GM21526 (cell line): Measurements from ENCODE around the gene SLC16A6.
"Not testable (repeated sequence)": the region's sequence is repeated elsewhere in the genome, so short reads cannot be mapped to it uniquely, and the experiment has no call there.

Experiments
- ATAC-seq: cut with Tn5 transposase; IDR thresholded peaks from one replicate; pipeline ENCODE4 v1.9.1; 2021; ENCODE audit warnings: moderate library complexity; ENCODE audit not compliant: unreplicated experiment, low FRiP score

The SLC16A6 gene

DNA sequence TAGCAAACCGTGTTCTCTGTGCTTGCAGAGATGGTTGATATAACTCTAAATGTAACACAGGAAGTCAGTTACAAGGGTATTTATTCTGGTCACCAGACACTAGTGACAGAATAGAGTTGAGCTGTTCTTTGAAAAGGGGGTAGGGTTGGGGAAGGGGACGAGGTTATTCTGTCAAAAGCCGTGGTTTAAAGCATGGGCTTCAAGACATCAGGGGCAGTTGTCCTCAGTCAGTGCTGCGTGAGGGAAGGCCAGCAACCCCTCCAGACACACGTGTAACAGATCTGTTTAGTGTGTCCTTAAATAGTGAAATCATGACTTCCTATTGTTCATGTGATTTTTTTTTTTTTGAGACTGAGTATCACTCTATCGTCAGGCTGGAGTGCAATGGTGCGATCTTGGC is 37.5 kb downstream of the SLC16A6 start:
- ATAC-seq = not testable (repeated sequence)

DNA sequence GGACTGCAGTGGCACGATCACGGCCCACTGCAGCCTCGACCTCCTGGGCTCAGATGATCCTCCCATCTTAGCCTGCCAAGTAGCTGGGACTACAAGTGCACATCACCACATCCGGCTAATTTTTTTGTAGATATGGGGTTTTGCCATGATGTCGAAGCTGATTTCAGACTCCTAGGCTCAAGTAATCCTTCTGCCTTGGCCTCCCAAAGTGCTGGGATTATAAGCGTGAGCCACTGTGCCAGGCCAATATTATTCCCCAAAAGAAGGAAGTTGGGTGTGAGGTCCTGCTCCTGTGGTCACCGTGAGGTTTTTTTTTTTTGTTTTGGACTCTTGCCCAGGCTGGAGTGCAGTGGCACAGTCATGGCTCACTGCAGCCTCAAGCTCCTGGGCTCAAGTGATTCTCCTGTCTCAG is 41.6 kb downstream of the SLC16A6 start:
- no peak for ATAC-seq

DNA sequence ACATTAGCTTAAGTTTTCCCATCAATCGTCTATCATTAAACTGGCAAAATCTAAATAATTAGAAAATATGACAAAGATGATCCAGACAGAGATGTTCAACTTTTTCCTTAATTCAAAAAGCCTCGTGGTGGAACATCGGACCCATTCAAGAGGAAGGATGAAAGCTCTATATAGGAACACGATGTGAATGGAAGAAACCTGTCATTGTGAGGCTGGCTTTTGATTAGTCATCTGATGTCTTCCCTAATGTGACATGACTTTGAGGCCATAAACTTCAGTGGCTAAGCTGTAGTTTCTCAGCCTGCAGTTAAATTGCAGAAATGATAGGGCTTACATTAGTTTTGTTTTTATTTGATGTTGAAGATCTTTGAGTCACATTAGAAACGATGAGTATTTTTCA is 42.0 kb downstream of the SLC16A6 start:
- no peak for ATAC-seq

DNA sequence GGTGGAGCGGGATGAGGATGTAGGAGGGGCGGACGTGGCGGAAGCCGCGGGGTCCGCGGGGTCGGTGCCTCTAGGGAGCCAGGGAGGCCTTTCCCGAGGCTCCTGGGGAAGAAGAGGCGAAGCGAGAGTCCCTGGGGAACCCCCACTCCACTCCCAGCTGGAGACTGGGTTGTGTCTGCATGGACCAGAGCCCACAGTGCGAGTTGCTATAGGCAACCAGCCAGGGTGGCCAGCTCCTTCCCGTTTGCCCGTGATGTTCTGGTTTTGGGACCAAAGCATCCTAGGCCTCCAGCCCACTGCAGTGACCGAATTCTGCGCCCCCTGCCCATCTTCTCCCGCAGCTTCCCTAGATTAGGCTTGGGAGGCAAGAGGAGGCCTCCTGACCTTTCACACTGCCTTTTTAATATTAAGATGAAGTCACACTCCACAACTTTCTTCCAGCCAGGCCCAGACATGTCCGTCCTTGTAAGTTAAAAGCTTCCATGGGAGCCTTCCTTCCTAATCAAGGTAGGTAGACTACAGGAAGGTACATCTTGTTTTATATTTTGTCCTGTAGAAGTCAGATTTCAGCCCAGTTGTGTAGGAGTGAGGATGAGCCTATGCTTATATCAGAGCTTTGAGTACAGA is 42.6 kb downstream of the SLC16A6 start:
- peak; percentile 22 for ATAC-seq

DNA sequence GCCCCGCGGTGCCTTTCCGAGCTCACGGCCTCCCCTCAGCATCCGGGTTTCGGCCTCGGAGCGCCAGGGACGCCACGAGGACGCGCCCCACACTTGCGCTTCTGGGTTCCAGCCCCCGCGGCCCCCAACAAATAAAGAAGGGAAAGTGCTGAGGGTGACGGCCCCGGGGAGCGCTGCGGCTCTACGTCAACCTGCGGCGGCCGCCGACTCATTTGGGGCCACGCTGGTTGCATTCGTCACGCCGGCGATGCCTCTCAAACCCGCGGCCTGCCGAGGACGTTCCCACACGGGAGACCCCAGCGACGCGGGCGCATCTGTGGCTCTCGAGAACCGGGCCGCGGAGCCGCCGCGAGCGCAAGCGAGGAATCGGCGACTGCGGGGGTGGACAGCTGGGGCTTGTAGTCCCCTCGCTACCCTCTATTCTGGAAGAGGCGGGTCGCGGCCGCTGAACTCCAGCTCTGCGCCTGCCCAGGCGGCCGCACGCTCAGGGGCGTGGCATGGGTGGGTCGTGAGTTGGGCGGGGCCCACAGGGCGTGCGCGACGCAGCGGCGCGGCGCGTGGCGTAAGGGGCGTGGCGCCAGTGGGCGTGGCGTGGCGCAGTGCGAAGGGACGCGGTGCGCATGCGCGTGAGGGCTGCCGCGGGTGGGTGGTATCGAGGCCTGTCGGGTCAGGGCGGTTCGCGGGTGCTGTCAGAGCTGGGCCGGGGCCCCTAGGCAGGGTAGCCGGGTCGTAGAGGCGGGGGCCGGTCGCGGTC is 43.3 kb downstream of the SLC16A6 start, which contains the start of gene AMZ2:
Gene AMZ2 (plus strand): TSS at position 599 of the 754 bp plus-strand sequence. CDS start 2,145 bp downstream, outside the sequence.
- peak; percentile 85 for ATAC-seq

DNA sequence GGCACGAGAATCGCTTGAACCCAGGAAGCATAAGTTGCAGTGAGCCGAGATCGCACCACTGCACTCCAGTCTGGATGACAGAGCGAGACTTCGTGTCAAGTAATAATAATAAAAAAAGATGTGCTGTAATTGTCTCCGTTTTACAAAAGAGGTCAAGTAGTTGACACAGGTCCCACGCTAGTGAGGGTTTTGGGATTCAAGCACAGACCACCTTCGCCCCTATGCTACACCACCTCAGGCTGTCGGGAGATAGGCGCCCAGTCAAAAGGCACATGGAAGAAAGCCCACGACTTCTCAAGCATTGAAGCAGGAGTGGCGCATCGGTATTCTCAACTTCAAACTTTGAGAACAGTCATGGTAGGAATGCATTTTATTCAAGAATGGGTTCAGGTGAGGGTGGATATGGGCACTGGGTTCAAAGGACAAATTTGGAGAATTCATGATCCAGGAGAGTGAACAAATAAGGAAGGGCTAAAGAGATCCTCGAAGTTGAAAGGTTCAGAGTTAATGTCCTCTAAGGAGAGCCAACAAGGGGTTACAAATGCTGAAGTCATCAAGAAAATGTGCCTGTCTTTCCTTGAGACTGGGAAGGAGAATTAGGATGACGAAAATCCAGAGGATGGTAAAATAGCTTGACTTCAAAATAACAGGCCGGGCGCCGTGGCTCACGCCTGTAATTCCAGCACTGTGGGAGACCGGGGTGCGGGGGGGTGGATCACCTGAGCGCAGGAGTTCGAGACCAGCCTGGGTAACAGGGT is 44.5 kb downstream of the SLC16A6 start:
- no peak for ATAC-seq

DNA sequence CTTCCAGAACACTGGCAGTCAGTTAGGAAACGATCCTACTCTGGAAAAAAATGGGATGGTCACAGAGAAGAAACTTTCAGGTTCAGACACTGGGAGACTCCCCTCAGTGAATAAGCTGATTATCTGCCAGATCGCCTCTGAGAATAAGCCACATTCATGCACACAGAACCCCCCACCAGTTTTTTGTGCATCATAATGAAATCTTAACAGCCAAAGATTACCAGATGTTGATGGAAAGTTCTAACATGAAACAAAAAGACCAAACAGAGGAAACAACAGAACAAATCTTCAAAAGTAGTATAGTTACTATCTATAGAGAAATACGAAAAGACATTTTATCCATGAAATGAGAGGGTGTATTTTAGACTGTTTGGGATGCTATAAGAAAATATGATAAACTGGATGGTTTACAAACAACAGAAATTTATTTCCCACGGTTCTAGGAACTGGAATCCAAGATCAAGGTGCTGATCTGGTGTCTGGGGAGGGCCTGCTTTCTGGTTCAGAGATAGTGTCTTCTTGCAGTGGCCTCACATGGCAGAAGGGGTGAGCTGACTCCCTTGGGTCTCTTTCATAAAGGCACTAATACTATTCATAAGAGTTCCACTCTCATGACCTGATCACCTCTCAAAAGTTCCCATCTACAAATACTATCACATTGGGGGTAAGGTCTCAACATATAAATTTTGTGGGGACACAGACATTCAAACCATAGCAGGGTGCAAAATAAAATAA is 51.1 kb downstream of the SLC16A6 start:
- ATAC-seq = no peak

DNA sequence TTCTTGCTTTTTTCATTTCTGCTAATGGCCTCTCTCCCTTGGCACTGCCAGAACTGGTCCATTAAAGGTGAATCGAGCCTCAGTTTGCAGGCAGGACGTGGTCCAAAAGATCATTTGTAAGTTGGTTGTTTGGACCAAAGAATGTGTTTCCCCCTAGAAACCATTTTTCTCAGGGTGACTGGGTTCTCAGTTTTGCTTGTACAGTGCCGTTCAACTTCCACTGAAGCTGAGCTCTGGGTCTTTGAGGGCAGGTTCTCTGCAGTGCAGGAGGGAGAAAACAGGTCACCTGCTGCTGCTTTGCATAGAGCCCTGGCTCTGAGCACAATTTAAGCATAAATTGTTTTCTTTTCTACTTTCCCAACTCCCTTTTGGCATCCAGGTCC is 52.1 kb downstream of the SLC16A6 start:
- ATAC-seq = no peak

DNA sequence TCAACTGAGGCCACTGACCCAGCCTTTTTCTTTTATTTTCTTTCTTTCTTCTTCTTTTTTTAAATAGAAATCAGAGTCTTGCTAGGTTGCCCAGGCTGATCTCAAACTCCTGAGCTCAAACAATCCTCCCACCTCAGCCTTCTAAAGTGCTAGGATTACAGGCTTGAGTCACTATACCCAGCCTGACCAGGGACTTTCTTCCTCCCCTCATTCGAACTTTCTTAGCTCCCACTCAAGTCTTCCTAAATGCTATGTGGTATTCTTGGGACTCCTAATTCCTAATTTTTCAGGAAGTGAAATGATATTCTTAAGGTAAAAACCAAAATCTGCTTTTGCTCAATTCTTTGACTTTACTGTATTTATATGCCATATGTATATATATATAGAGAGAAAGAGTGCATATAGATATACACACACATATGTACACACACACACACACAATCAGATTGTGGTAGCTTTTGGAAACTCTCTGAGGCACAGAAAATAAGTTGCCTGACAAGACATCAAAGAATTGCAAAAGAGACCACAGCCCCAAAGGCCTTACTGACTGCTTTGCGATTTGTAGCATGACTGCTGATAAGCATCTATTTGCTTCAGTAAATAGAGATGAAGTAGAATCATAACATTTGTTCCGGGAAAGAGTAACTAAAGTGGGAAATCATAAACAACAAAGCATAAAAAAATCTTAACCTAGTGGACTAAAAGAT is 52.6 kb downstream of the SLC16A6 start:
- no peak for ATAC-seq

DNA sequence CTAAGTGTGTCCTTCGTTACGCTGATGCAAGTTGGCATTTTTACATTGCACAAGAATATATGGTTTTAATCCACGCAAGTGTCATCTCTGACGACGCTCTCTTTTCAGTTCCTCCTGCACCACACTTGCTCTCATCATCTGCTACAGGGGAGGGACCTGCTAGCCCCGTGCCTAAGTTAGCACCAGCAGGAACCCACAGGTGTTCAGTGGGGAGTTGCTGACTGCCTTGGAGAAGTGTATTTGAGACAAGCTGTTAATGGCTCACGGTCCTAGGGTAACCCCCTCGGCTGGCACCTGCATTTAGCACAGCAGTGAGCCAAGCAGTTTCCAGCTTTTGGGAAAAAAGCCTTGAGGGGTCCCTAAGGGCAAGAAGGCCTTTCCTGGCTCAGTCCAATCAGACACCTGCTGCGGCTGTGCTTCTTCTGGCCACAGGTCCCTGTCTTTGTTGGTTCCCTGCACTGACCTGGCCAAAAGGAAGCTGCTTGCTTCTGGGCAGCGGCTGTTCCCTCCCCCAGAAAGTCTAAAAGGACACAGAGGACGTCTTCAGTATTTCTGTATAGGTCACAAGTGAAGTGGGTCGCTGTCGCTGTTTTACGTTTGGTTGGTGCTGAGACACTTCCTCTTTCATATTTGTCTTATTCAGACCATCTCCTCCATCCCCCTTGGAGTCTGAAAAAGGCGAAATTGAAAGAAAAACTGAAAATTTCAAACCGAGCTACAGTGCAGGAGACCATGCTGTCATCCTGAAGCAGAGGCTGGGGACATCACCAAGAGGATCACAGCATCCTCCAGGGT is 53.4 kb downstream of the SLC16A6 start:
- peak; percentile 66 for ATAC-seq

DNA sequence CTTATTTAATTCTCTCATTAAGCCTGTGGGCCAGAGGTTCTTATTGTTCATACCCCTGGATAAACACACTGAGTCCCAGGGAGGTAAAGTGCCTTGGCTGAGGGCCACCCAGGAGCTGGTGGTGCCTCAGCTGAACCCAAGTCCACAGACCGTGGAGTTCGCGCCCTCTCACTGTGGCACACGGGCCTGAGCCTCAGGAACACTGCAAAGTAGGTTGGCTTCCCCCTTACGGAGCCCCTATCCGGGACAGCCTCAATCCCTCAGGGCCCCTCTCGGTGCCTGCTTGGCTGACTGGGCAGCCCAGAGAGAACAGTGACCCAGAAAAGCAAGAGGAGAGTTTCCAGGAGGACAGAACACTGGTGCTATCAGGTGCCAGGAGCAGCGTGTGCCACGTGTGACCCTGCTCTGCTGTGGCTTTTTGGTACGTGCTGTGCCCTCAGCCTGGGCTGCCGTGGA is 55.6 kb downstream of the SLC16A6 start:
- ATAC-seq = not testable (repeated sequence)

DNA sequence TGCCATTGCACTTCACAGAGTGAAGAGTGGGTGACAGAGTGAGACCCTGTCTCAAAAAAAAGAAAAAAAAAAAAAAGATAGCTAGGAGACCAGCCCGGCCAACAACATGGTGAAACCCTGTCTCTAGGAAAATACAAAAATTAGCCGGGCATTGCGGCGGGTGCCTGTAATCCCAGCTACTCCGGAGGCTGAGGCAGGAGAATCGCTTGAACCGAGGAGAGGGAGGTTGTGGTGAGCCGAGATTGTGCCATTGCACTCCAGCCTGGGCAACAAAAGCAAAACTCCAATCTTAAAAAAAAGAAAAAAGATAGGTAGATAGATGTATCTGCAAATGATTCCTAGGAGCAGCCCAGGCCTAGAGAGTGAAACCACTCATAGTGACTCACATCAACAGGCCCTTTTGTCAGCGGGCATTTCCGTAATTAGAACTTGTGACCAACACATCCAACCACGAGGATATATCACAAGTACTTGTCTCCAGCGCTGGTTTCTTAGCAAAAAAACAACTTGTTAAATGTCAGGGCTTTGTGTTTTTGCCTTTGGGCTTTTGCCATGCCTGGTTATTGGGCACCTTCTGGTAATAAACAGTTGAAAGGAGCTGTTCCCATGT is 56.1 kb downstream of the SLC16A6 start:
- ATAC-seq = not testable (repeated sequence)

DNA sequence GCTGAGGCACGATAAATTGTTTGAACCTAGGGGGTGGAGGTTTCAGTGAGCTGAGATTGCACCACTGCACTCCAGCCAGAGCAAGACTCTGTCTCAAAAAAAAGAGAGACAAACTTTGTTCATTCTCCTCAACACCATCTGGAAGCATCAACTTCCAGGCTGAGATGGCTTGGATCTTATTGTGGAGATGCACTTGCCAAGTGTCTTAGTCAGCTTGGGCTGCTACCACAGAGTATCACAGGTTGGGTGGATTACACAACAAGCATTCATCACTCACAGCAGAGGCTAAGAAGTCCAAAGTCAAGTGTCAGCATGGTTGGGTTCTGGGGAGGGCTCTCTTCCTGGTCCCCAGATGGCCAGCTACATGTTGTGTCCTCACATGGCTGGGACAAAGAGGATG is 58.2 kb downstream of the SLC16A6 start:
- not testable (repeated sequence) for ATAC-seq

DNA sequence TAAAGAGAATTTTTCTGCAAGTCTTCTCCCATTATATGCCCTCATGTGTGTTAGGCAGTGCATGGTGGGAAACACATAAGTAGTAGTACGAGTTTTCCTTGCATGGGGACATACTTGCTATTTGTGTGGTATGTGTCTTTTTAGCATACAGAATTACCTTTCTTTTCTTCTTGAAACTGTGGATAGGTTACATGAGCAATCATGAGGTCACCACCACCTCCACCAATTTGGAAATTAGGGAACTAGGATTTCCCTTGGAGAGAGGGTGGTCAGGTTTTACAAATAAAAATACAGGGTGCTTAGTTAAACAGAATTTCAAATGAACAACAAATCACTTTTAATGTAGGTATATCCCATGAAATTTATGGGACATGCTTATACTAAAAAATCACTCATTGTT is 59.4 kb downstream of the SLC16A6 start:
- ATAC-seq = no peak

DNA sequence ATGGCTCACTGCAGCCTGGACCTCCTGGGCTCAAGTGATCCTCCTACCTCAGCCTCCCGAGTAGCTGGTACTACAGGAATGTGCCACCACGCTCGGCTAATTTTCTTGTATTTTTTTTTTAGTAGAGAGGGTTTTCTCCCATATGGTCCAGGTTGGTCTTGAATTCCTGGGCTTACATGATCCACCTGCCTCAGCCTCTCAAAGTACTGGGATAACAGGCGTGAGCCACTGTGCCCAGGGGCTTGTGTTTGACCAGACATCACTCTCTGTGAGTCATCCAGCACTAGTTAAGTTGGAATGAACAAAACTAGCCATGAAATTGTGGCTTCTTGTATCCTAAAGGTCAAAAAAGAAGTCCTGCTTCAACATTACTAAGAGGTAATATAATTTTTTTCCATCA is 59.8 kb downstream of the SLC16A6 start:
- not testable (repeated sequence) for ATAC-seq

DNA sequence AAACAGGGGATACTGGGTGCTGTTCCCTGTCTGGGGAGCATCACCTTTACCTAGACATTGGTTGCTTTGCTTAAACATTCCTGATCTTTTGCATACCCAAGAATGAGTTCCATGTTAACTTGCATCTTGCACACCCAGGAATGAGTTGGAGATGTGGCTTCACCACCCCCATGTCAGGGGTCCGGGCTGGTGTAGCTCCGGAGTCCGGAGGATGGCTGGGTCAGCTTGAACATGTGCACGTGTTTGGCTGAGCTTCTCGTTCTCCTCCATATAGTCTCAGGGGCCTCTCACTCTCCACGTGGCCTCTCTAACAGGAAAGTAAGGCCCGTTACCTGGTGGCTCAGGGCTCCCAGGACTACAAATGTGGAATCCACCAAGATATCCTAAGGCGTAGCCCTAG is 61.3 kb downstream of the SLC16A6 start:
- no peak for ATAC-seq

DNA sequence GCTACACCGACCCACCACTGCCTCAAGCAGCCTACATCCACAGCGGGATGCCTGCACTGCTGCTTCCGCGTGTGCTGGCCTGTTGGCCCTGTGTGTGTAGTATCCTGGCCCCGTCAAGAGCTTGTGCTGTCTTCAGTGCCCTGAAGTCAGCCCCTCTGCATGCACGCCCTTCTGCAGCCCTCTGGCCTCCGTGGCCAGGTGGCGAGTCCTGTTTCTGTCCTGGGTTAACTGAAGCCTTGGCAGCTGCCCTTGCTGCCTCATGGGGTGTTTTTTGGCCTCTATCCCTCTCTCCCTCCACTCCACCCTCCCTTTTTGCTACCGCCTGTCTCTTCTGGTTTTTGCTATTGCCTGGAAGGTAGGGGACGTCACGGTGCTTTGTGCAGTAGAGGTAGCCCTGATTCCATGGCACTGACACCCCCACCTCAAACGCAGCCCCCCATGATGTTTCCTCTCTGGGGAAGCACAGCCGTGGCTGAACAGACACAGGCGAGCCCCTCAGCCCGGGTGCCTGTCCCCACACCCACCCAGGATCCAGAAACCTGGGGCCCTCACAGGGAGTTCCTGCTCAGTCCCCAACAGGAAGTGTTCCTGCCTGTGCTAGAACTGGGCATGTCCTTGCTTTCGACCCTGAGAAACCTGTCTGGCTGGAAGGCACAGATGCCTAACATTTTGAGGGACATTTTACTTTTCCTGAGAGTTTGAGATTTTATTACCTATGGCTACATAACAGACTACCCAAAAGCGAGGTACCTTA is 61.9 kb downstream of the SLC16A6 start:
- no peak for ATAC-seq

DNA sequence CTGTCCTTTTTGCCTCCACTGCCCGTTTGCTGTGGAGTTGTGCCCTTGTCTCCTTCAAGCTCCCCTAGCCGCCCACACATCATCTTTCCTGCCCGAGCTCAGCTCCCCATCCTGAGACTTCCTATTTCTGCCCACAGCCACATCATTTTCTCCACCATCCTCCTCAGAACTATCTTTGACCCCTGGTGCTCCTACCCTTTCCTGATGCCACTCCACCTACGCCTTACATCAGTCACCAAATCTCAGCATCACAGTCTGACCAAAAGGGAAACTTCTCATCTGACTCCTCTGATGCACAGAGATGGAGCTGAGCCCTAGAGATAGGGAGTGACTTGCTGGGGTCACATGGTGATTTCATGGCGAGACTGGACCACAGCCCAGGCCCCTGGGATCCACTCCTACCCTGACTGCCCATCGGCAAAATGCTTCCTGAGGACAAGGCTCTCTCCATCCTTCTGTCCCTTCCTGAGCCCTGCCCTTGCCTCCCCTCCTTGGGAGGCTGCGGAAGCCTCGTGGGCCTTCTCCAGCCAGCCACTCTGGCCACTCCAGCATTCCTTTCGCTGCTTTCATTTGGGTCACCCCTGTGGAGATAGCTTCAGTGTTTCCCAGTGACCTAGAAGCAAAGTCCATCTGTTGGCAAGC is 62.8 kb downstream of the SLC16A6 start:
- ATAC-seq = not testable (repeated sequence)
